Activated CD4-positive, CD25-positive, alpha-beta regulatory T cell (primary cell): Measurements from ENCODE around the gene AGAP3.

Source experiments
- DNase-seq, 4 experiments: peaks; one replicate each; lab custom pipeline; 2025; lab: John Stamatoyannopoulos, UW

AGAP3 gene

DNA sequence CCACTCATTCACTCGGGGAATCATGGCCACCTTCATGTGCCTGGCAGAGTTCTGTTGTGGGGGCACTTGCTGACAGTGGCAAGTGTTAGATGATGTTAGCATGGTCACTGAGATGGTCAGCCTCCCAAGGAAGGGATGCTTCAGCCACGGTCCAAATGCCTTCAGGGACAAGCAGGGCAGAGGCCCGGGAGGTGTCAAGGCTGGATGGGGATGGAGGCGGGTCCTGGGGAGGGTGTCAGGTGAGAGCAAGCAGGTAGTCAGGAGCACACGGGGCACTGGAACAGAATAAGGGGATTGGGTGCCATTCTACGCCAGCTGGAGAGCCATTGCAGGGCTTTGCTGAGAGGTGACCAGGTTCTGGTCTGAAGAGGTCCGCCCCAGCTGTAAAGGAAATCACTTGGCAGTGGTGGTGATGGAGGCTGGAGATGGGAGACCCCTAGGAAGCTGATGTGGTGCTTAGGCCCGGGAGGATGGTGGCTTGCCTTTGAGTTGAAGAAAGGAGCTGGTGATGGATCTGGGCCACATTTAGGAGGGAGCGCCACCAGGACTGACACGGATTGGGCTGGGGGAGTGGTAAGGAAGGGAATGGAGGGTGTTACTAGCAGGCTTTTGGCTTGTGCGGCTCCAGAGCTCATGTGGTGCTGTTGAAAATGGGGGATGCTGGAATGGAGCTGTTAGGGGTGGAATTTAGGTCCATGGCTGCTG is 24.1 kb downstream of the AGAP3 start:
- no peak for DNase-seq

DNA sequence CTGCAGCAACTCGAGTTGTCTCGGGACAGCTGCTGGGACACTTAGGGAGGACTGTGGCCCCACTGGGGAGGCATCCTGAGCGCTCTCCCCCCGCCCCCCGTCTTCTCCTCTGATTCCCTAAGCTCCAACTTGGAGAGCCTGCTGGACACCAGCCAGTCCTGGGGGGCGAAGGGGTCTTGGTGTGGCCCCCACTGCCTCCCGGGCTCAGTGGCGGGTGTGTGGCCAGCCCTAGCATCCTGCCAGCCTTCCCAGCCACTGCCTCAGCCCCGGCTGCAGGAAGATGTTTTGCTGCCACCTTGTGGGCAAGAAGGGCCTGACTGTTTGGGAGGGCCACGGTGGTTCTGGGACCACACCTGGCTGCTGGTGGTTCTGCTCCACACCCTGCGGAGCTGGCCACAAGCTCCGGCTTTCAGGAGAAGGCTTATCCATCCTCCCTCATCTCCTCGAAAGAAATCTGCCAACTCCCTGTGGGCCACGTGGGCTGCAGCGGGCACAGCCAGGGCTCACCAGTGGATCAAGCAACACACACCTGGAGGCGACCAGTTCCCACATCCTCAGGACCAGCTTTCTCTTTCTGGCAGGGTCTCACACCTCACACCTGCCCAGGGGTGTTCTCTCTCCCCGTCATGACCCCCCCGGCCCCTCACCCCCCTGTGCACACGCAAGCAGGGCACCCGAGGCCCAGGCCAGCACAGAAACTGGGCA is 24.8 kb downstream of the AGAP3 start:
- peak; percentile 33 to 62 (median 58) for DNase-seq

DNA sequence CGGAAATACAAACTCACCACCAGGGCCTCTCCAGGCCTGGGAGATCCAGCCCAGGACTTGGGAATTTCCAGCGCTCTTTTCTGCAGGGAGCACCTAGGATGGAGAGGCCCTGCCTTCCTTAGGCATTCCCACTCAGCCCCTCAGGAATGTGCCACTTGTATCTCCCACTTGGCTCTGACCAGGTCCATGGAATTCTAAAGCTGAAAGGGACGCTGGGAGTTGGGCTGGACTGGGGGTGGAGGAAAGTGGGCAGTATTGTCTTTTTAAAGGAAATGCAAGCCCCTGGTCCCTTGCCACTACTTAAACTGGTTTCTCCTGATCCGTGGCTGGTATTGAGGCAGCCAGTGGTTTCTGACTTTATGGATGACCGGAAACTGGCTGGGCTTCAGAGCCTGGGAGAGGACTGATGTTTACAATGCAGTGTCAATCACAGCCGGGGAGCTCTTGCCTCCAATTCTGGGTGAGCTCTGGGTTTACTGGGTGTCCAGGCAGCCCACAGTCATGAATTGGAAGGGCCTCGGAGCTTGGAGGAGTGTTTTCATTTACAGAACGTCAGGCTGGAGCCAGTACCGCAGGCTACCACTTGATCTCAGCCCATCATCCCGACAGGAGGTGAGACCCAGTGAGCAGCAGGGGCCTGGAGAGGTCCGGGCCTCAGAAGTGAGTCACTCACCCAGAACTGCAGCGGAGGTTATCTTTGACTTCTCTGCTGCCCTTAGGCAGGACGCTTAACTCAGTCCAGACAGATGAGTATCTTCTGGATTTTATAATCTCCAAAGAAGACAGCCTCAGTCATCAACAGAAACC is 27.3 kb downstream of the AGAP3 start:
- no peak for DNase-seq

DNA sequence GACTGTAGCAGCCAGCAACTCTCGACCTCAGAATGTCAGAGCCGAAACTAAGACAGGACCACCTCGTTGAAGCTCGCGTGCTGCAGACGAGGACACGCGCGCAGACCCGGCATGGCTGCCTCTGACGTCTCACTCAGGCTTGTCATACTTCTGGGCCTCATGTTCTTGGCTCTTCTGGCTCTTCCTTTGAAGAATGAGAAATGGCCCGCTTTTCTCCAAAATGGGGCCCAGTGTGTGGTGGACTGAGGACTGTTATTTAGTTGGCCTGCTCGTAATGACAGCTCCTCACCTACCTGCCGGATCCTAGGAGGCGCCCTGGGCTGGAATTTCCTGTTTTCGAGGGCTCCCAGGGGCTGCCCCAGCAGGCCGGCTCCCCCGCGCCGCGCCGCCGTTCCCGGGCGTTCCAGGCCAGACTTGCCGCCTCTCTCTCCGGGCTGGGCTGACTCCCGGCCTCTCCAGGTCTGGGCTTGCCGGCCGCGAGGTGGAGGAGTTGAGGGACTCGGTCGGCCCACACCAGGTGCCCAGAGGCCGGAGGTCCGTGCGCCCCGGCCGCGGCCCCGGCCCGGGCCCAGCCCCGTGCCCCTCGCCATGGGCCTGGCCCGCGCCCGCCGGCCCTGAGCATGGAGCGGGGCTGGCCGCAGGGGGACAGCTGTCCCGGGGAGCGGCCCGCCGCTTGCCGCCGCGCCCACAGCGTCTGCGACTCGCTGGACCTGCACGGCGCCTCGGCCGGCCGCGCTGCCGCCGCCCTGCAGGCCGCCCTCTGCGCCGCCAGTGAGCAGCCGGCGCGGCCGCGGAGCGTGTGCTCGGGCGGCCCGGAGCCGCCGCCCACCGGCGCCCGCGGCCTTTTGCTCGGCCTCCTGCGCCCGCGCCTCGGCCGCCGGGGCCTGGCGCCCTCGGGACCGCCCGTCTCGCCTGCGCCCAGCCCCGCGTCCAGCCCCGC is 28.1 kb downstream of the AGAP3 start:
- no peak for DNase-seq

DNA sequence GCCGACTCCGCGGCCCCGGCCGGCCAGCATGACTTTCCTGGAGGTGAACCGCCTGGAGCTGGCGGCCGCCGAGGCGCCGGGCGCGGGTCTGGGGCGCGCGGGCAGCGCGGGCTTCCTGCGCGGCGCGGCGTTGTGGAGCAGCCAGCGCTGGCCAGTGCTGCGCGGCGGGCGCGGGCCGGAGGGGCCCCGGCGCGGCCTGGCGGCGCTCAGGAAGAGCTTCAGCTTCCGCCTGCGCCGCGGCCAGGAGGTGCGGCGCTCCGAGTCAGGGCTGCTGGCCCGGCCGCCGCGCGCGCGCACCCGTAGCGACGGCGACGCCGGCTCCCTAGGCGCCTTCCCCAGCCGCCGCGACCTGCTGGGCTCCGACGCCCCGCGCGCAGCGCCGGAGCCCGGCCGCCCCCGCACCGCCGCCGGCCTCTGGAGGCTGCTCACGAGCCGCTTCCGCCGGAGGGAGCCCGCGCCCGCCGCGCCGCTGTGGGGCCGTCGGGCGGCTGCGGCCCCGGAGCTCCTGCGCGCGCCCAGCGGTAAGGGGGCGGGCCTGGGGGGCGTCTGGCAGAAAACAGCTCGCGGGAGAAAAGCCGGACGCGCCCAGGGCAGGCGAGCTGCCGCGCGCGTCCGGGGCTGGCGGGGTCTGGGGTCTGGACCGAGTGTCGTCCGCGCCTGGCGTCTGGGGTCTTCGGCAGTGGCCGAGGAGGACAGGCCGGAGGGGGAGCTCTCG is 29.0 kb downstream of the AGAP3 start:
- DNase-seq: no peak

DNA sequence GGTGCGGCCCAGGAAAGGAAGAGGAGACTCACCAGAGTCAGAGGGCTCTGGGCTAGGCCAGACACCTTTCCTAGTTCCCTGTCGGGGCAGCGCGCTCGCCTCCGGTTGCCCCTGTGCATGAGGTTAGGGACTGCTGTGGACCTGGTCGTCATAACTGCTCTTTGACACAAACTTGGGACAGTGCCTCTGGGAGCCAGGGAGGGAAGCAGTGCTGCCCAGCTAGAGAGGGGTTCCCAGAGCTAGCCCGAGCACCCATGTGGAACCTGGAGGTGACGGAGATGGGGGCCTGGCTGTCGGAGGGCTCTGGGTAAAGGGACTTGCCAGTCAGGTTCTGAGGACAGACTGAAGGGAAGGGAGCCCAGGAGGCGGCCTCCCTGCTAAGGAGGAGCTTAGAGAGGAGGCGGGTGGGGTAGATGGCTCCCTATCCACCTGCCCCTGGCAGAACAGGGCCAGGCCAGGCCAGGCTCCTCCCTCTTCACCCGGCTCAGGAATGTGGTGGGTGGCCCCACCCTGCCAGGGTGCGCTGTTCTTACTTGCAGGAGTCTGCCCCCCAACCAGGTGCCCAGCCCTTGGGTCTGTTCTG is 29.7 kb downstream of the AGAP3 start:
- no peak for DNase-seq

DNA sequence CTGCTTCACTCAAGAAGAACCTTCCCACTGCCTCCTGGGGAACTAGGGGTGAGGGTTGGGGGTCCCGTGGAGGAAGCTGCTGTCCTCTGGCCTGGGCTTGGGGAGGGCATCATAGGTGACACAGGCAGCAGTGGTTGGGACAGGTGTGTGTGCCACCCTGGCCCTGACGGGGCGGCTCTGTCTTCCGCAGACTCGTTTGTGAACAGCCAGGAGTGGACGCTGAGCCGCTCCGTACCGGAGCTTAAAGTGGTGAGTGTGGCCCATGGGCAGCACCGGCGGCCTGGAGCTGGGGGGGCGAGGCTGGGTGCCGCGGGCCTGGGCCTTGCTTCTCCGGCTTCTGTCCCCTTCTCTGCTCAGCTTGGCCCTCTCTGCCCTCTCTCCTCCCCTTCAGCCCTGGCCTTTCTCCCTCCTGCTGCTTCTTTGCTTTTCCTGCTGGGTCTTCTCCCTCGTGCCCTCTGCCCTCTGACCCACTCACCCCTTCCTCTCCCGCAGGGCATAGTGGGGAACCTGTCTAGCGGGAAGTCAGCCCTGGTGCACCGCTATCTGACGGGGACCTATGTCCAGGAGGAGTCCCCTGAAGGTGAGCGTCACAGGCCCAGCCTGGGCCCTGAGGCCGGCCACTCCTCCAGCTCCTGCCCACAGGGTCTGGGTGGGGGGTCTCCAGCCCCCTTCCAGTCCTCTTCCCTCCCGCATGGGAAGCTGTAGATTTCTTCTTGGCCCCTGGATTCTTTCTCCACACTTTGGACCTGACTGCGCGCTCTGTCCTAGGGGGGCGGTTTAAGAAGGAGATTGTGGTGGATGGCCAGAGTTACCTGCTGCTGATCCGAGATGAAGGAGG is 30.5 kb downstream of the AGAP3 start:
- DNase-seq: no peak

DNA sequence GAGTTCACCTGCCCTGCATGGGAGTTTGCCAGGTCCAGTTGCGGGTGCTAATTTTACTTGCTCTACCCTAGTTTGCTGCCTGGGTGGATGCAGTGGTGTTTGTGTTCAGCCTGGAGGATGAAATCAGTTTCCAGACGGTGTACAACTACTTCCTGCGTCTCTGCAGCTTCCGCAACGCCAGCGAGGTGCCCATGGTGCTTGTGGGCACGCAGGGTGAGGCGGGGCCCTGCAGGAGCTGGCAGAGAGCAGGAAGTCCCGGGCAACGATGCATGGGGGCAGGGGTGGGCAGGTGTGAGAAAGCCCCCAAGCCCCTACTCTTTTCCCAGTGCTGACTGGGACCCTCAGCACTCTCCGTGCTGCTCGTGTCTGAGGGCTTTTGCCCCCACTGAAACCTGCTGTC is 31.3 kb downstream of the AGAP3 start:
- DNase-seq: peak in 1 of 4 experiments; percentile 24

DNA sequence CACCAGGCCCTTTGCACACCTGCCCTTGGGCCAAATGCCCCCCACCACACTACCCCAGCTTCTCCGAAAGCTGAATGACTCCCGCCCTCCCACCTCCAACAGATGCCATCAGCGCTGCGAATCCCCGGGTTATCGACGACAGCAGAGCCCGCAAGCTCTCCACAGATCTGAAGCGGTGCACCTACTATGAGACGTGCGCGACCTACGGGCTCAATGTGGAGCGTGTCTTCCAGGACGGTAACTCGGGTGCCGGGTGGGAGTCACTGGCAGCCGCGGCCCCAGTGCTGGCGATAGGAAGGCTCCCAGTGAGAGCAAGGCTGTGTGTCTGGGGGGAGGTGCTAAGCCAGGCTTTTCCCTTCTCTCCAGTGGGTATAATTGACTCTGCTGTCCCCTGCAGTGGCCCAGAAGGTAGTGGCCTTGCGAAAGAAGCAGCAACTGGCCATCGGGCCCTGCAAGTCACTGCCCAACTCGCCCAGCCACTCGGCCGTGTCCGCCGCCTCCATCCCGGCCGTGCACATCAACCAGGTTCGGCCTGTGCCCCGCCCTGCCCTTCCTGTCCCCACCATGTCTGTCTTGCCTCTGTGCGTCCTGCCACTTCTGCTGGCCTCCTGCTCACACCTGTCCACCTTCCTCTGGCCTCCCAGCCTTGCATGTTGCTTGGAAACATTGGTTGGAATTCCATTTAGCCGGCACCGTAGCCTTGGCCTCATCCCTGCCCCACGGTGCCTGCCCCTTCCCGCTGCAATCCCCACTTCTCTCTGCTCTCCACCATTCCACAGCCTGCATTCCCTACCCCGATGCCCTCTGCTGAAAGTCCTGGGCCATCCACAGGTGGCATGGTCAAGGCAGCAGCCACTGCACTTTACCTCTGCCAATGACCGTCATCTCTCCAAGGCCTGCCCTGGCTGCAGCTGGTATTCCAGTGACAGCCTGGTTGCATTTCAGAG is 32.1 kb downstream of the AGAP3 start:
- DNase-seq: no peak

DNA sequence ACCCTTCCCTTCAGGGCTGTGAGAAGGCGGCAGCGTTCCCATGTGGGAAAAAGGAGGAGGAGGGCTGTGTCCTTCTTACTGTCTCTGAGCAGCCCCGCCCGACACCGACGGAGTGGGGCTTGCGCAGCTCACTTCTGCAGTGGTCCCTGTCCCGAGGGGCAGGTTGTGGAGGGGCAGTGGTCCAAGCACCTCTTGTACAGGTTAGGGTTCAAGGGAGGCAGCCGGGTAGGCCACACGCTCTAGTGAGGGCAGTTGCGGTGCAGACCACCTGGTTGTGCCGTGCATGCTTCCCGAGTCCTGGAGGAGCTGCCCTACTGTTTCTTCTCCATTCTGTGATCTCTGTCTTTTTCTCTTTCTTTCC is 32.8 kb downstream of the AGAP3 start:
- no peak for DNase-seq

DNA sequence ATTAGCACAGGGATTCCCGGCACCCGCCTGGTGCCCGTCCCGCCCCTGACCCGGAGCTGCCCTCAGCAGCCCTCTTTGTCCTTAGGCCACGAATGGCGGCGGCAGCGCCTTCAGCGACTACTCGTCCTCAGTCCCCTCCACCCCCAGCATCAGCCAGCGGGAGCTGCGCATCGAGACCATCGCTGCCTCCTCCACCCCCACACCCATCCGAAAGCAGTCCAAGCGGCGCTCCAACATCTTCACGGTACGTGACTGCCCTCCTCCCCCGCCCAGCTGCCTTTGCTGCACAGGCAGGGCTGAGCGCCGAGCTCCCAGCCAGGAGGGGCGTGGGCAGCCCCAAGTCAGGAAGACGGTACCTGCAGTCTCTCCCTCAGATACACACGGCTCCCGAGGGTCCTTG is 33.6 kb downstream of the AGAP3 start:
- DNase-seq: no peak

DNA sequence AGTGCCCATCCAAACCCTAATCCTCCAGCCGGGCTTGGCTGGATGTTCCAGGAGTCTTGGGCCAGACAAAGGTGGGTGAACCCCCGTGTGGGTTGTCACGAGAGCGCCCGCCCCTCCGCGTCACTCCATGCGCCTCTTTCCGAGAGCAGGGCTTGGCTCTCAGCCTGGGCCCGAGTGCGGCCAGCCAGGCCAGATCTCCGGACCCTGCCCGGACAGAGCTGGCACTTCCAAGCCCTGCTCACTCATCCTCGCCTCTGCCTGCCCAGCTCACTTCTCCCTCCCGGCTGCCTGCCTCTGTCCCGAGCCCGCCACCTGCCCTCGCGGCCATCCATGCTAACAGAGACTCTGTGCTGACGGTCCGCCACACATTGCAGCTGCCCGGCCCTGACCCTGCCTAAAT is 34.6 kb downstream of the AGAP3 start:
- no peak for DNase-seq

DNA sequence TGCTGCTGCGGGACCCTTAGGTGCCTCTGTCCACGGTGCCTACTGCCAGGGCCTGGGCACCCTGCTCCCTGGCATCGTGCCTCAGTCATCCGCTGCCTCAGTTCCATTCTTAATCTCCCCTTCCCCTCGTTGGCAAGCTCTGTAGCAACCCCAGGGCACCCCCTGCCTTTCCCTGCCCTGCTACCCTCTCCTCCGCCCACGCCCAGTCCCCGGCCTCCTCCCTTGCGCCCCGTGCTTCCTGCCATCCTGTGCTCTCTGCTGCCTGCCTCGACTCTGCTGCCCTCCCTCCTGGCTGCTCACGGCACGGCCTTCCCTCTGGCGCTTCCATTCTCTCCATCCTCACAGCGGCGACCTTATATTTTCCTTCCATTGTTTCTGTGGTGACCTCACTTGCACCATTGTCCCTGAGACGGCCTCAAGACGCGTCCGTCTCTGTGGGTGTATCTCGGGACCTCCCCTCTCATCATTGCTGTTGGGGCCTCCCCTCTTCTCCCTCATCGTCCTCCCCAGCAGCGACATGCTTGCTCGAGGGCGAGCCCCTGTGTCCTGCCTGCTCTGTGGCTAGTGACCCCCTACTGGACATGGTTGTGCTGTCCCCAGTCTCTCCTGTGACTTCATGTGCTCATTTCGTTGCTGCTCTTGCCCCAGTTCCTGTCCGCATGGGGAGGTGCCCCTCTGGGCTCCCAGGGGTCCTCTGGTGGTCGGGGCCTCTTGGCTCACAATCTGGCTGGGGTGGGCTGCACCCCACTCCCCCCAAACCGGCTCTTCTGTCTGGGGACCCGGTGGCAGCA is 35.3 kb downstream of the AGAP3 start:
- no peak for DNase-seq

DNA sequence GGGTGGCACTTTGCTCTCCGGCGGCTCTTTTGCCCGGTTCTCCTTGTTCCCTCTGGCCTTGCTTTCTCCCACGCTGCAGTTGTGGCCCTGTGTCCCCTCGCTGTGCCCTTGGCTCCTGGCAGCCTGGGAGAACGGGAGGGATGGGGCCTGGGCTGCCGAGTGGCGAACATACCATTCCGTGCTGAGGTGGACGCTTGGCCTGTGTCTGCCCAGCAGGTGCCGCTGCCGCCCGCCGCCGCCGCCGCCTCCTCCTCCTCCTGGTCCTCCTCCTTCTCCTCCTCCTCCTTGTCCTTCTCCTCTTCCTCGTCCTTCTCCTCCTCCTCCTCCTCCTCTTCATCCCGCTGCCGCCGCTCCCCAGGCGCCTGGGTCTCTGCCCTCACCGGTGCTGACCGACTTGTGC is 36.0 kb downstream of the AGAP3 start:
- DNase-seq: no peak

DNA sequence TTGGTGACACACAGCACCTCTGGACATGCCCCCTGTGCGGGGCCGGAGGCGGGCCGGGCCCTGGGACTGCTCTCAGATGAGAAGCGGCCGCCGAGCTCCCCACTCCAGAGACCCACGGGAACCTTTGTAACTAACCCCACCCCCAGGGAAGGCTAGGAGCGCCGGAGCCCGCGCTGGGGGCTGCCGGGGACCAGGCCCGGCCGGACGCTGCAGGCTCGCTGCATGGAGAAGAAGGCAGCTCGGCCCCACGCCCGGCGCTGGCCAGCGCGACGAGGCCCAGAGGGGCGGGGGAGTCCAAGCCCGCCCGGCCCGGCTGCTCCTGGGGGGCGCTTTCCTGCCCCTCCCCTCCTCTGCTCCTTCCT is 36.5 kb downstream of the AGAP3 start:
- DNase-seq: no peak

DNA sequence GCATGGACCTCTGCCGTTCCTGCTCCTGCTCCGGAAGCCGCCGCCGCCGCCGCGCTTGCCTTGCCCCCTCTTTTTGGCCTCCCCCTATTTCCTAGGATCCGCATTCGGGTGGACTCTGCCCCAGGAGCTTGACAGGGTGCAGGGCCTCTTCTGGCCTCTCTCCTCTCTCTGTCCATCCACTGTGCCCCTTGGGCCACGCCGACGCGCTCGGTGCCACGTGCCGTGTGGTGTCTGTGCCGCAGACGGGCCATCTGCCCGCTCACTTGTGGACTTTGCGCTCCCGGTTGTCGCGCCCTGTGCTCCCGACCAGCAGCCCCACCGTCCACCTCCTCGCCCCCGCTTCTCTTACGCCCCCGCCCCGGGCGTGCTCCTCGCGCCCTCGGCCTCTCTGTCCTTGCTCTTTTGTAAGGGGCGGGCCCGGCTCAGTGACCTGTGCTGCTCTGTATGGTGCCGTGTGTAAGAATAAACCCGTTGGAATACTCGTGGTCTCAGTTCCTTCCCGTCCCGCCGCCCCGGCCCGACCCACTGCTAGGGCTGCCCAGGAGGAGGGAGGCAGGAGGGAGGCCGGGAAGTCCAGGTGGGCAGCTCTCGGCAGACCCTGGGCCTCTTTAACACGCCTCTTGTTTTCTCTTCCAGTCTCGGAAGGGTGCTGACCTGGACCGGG is 37.0 kb downstream of the AGAP3 start:
- no peak for DNase-seq

DNA sequence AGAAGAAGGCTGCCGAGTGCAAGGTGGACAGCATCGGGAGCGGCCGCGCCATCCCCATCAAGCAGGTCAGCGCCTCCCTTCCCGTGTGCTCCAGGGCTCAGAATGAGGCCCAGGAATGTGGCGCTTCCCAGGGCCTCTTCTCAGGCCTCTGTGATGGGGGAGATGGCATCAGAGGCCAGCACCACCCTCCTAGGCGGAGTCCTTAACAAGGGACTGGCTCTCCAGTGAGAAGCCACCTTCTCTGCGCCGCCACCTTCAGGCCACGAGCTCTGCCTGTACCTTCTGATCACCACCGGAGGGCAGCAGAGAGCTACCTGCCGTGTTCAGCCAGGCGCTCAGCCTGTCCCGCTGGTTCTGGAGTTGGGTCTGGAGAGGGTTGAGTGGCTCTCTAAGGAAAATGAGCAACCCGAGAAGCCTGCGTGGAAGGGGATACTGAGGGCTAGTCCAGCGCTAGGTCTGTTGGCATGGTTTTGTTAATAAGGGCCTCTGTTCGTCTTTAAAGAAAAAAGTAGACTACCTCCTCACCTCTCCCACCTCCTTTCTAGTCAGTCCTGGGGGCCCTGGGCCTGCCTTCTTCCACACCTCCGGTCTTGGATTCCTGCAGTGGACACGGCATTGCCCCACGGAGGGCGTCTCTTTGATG is 37.7 kb downstream of the AGAP3 start:
- peak; percentile 66 to 73 (median 68) for DNase-seq
